Liver (tissue), 9 donors: Measurements from ENCODE around the gene MMS19. TPM values are rescaled to one million over a fixed set of nuclear protein-coding genes. Genes with fewer than 3 reads are reported as not detected.

Source experiments
- DNase-seq: peaks from one replicate; pipeline ENCODE4 v3.0.0-alpha.2; 2017; ENCODE audit warnings: low spot score
- H3K27ac ChIP-seq, 2 donors: one replicate each; pipeline ENCODE4 v1.7.0; 2013; ENCODE audit warnings: inconsistent platforms in 2 of 2, low read length in 2 of 2, control low read depth in 1 of 2, low read depth in 1 of 2, mild to moderate bottlenecking in 1 of 2
- H3K27me3 ChIP-seq, 4 donors: one replicate each; pipeline versions ENCODE4 v1.6.1 to v1.7.0; 2013; ENCODE audit warnings: low read length in 3 of 4, inconsistent platforms in 1 of 4, mild to moderate bottlenecking in 1 of 4, moderate library complexity in 1 of 4; ENCODE audit not compliant: control insufficient read depth in 4 of 4, insufficient read depth in 4 of 4
- H3K36me3 ChIP-seq, 4 donors: one replicate each; pipeline versions ENCODE4 v1.6.1 to v1.7.0; 2013; ENCODE audit warnings: low read length in 3 of 4, mild to moderate bottlenecking in 3 of 4, low read depth in 1 of 4, moderate library complexity in 1 of 4; ENCODE audit not compliant: control insufficient read depth in 4 of 4, insufficient read depth in 3 of 4
- H3K4me1 ChIP-seq, 4 donors: one replicate each; pipeline versions ENCODE4 v1.6.1 to v1.7.0; 2013; ENCODE audit warnings: low read length in 3 of 4, mild to moderate bottlenecking in 3 of 4, moderate library complexity in 1 of 4; ENCODE audit not compliant: control insufficient read depth in 4 of 4, insufficient read depth in 4 of 4
- H3K4me3 ChIP-seq, 3 donors: one replicate each; pipeline versions ENCODE4 v1.6.1 to v1.7.0; 2013; ENCODE audit warnings: low read length in 3 of 3, control low read depth in 1 of 3, low read depth in 1 of 3, mild to moderate bottlenecking in 1 of 3
- H3K9ac ChIP-seq, 2 donors: one replicate each; pipeline ENCODE4 v1.7.0; 2013; ENCODE audit warnings: low read length in 2 of 2, mild to moderate bottlenecking in 2 of 2, moderate library complexity in 2 of 2, control low read depth in 1 of 2, low read depth in 1 of 2
- H3K9me3 ChIP-seq, 4 donors: one replicate each; pipeline versions ENCODE4 v1.6.1 to v1.7.0; 2013; ENCODE audit warnings: low read length in 3 of 4; ENCODE audit not compliant: control insufficient read depth in 4 of 4
- CTCF ChIP-seq: fragments of 150-350 bp; IDR thresholded peaks from 2 replicates; pipeline ENCODE4 v1.5.1; 2017; ENCODE audit warnings: improper control_type of control experiment, low read depth, low read length; ENCODE audit not compliant: missing input control
- EGR1 ChIP-seq, 2 donors: IDR thresholded peaks; 2 replicates each; pipeline ENCODE4 v1.6.1; 2016 to 2018; ENCODE audit warnings: antibody characterized with exemption in 2 of 2, low read depth in 2 of 2
- FOXA1 ChIP-seq: IDR thresholded peaks from 2 replicates; pipeline ENCODE4 v1.6.1; 2016; ENCODE audit warnings: antibody characterized with exemption
- FOXA2 ChIP-seq: IDR thresholded peaks from 2 replicates; pipeline ENCODE4 v1.6.1; 2016; ENCODE audit warnings: antibody characterized with exemption
- GABPA ChIP-seq, 2 donors: IDR thresholded peaks in 1 of 2; conservative IDR thresholded peaks in 1 of 2; 2 replicates each; pipeline ENCODE4 v1.6.1; 2016; ENCODE audit warnings: antibody characterized with exemption in 2 of 2, mild to moderate bottlenecking in 1 of 2, moderate library complexity in 1 of 2
- HNF4A ChIP-seq, 2 donors: conservative IDR thresholded peaks; 2 replicates each; pipeline ENCODE4 v1.6.1; 2016; ENCODE audit warnings: antibody characterized with exemption in 2 of 2, mild to moderate bottlenecking in 2 of 2
- HNF4G ChIP-seq: IDR thresholded peaks from 2 replicates; pipeline ENCODE4 v1.6.1; 2016; ENCODE audit warnings: antibody characterized with exemption
- JUND ChIP-seq, 2 donors: IDR thresholded peaks; 2 replicates each; pipeline ENCODE4 v1.6.1; 2016; ENCODE audit warnings: antibody characterized with exemption in 2 of 2
- MAX ChIP-seq: IDR thresholded peaks from 2 replicates; pipeline ENCODE4 v1.6.1; 2016; ENCODE audit warnings: antibody characterized with exemption
- NR2F2 ChIP-seq: IDR thresholded peaks from 2 replicates; pipeline ENCODE4 v1.6.1; 2016; ENCODE audit warnings: antibody characterized with exemption
- RAD21 ChIP-seq, 2 donors: IDR thresholded peaks; 2 replicates each; pipeline ENCODE4 v1.6.1; 2016; ENCODE audit warnings: antibody characterized with exemption in 2 of 2, mild to moderate bottlenecking in 2 of 2
- REST ChIP-seq: IDR thresholded peaks from 2 replicates; pipeline ENCODE4 v1.6.1; 2016; ENCODE audit warnings: antibody characterized with exemption, mild to moderate bottlenecking
- SP1 ChIP-seq: IDR thresholded peaks from 2 replicates; pipeline ENCODE4 v1.6.1; 2018; ENCODE audit warnings: antibody characterized with exemption, mild to moderate bottlenecking
- TAF1 ChIP-seq: conservative IDR thresholded peaks from 2 replicates; pipeline ENCODE4 v1.6.1; 2016; ENCODE audit warnings: antibody characterized with exemption, mild to moderate bottlenecking
- YY1 ChIP-seq: IDR thresholded peaks from 2 replicates; pipeline ENCODE4 v1.6.1; 2016; ENCODE audit warnings: antibody characterized with exemption, mild to moderate bottlenecking
- ZBTB33 ChIP-seq: IDR thresholded peaks from 2 replicates; pipeline ENCODE4 v1.6.1; 2016; ENCODE audit warnings: antibody characterized with exemption
- WGBS: extraction: QIAGEN DNeasy Blood & Tissue Kit; methylation state at CpG from one replicate; pipeline ENCODE4 v1.1.7; 2013; 5-methylcytosine and 5-hydroxymethylcytosine counted together
- polyA plus RNA-seq, 2 donors: library from polyadenylated mRNA; stranded (reverse) in 1 of 2; unstranded in 1 of 2; fragments of 200-250 nt in 1 of 2; fragments of >200 nt in 1 of 2; fragmentation: Nextera tagmentation in 1 of 2; extraction: Ambion mirVana in 1 of 2; gene quantifications; one replicate each; pipeline versions ENCODE4 v1.2.1 to v1.2.3, GENCODE V29; 2013 to 2015
- total RNA-seq, 2 donors: library from RNA; depleted of rRNA; stranded (reverse); fragments of >200 nt; gene quantifications; one replicate each; pipeline ENCODE4 v1.2.3, GENCODE V29; 2014
- donor health status: healthy.
- donor health status: healthy.
- donor health status: healthy.
- donor health status: healthy.
- donor health status: healthy.

MMS19 gene
- total and polyA plus RNA-seq, 4 donors, result 15.0 to 29.1 (median 24.1) TPM

GRCh38 chr10:97538411-97538810, 40.2 kb upstream of the MMS19 start:
- 88% methylated on average over 4 of the region's 4 CpGs for WGBS
- Histone ChIP-seq H3K9ac (no peak overlapping the region), H3K27ac (no peak overlapping the region), H3K36me3 (peaks cover 0 to 2% (median 0%) of the 10 kb centered on the region in 4 donors), H3K4me3 (no peak overlapping the region), H3K4me1 (peaks cover 0 to 2% (median 0%) of the 10 kb centered on the region in 4 donors), H3K27me3 (no peaks in the 10 kb centered on the region), H3K9me3 (no peaks in the 10 kb centered on the region)
- DNase-seq, result no peak
- TF ChIP-seq GABPA (IDR thresholded peaks at IDR 0.05 in 1 of 2, conservative IDR thresholded peaks at IDR 0.05 in 1 of 2) (no peak), FOXA1 (no peak), HNF4G (no peak), TAF1 (no peak), FOXA2 (no peak), RAD21 (IDR thresholded peaks at IDR 0.05) (no peak), NR2F2 (no peak), SP1 (no peak), JUND (IDR thresholded peaks at IDR 0.05) (no peak), ZBTB33 (no peak), MAX (no peak), REST (no peak)

- no peaks in the 10 kb centered on the region for H3K36me3 ChIP-seq
- no peaks in the 10 kb centered on the region for H3K9me3 ChIP-seq
- WGBS, result 93% methylated on average over 5 of the region's 5 CpGs
- H3K4me3 ChIP-seq, result no peak overlapping the region
- no peak overlapping the region for H3K9ac ChIP-seq
- TF ChIP-seq SP1 (no peak), JUND (IDR thresholded peaks at IDR 0.05) (no peak), RAD21 (IDR thresholded peaks at IDR 0.05) (no peak), EGR1 (IDR thresholded peaks at IDR 0.05; ENCODE audit: low read depth in 2 of 2) (no peak), ZBTB33 (no peak), REST (no peak), MAX (no peak), CTCF (no peak), TAF1 (no peak), HNF4G (no peak), HNF4A (conservative IDR thresholded peaks at IDR 0.05) (no peak), FOXA2 (no peak), NR2F2 (no peak), FOXA1 (no peak), YY1 (no peak)
- no peaks in the 10 kb centered on the region for H3K27me3 ChIP-seq
- no peak for DNase-seq
- no peak overlapping the region for H3K27ac ChIP-seq
- no peaks in the 10 kb centered on the region for H3K4me1 ChIP-seq
Observed at GRCh38 chr10:97537186-97537869, 39.1 kb upstream of the MMS19 start.
